ENCODE results near the gene GLRX2.
A peak's percentile ranks its signal among the peaks of the same experiment; 100 is the strongest.
"Not testable (repeated sequence)": the region's sequence is repeated elsewhere in the genome, so short reads cannot be mapped to it uniquely, and the experiment has no call there.

The GLRX2 gene

GRCh38 chr1:193104907-193105820, at the start of gene GLRX2:
TSS of gene GLRX2 (minus strand) at chr1:193105414. CDS start at chr1:193105382, 32 bp downstream.
- peak; percentile 50 for DNase-seq

- DNase-seq: no peak
These were observed 39.8 kb upstream of the GLRX2 start for GRCh38 chr1:193144999-193145398.

- no peak for DNase-seq
These were observed 39.2 kb upstream of the GLRX2 start for GRCh38 chr1:193144361-193144938.

- DNase-seq: no peak
These were observed 38.1 kb upstream of the GLRX2 start for GRCh38 chr1:193143285-193143684.

- no peak for DNase-seq
These were observed 37.2 kb upstream of the GLRX2 start for GRCh38 chr1:193142409-193142808.

GRCh38 chr1:193141804-193142203, 36.6 kb upstream of the GLRX2 start:
- no peak for DNase-seq

GRCh38 chr1:193140254-193140653, 35.0 kb upstream of the GLRX2 start:
- DNase-seq: no peak

GRCh38 chr1:193131266-193131860, 26.1 kb upstream of the GLRX2 start:
- no peak for DNase-seq

- no peak for DNase-seq
These were observed 20.2 kb upstream of the GLRX2 start for GRCh38 chr1:193125369-193125768.

GRCh38 chr1:193123751-193124150, 18.5 kb upstream of the GLRX2 start:
- DNase-seq: no peak

GRCh38 chr1:193121616-193122593, 16.7 kb upstream of the GLRX2 start, which contains the start of gene CDC73:
TSS of gene CDC73 (plus strand) at chr1:193122031. CDS start at chr1:193122201, 170 bp downstream.
- peak; percentile 98 for DNase-seq

- no peak for DNase-seq
These were observed 15.5 kb upstream of the GLRX2 start for GRCh38 chr1:193120604-193121166.

GRCh38 chr1:193118803-193119730, 13.9 kb upstream of the GLRX2 start:
- no peak for DNase-seq

- DNase-seq: no peak
These were observed 13.0 kb upstream of the GLRX2 start for GRCh38 chr1:193118194-193118593.

GRCh38 chr1:193117167-193117566, 12.0 kb upstream of the GLRX2 start:
- DNase-seq: not testable (repeated sequence)

- no peak for DNase-seq
These were observed 10.5 kb upstream of the GLRX2 start for GRCh38 chr1:193115629-193116227.

- DNase-seq: no peak
These were observed 9.4 kb upstream of the GLRX2 start for GRCh38 chr1:193114485-193115095.

GRCh38 chr1:193113992-193114332, 8.7 kb upstream of the GLRX2 start:
- DNase-seq: no peak

- no peak for DNase-seq
These were observed 8.2 kb upstream of the GLRX2 start for GRCh38 chr1:193113258-193113991.

All from stimulated activated CD4-positive, alpha-beta T cell treated with anti-CD3 and anti-CD28 coated beads, Interleukin-1b, Interleukin-23, amount 100 ng/mL, for 48 hours (primary cell).